ENCODE measurements around the gene C2CD4A. TPM values are rescaled to one million over a fixed set of nuclear protein-coding genes. Genes with fewer than 3 reads are reported as not detected.

The C2CD4A gene
- total RNA-seq, 2 donors from 2014 or later: not detected

DNA sequence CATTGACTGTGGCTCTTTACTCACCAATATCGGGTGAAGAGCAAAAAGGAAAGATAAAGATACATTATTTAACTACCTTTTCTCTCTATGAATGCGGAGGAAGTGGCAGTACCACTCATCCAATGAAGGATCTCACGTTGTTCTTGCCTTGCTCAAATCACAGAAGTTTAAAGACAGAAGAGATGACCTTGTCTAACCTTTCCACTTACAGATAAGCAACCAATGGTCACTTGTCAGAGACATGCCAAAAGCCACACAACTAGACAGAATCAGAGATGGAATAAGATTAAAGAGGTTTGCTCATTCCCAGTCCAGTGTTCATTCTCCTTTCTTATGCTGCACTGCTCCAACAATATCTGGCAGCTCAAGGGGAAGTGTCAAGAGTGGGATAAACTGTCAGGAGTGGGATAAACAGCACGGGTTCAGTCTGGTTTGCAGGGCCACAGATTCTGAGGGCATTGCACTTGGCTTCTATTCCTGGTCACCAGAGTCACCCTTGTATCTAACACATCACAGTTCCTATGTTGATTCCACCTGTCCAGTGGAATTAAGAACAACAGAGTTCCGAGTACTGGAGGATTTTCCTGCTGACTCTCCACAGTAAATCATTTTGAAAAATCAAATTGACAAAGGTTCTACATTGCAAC, 13.2 kb upstream of the C2CD4A start:
- H3K9me3 ChIP-seq (ENCODE audit: control insufficient read depth, low read length): no peaks in the 10 kb centered on the region
- H3K27me3 Mint-ChIP-seq (ENCODE audit: insufficient read depth): peaks cover 5% of the 10 kb centered on the region
- no peaks in the 10 kb centered on the region for H3K4me1 ChIP-seq (ENCODE audit: control insufficient read depth, insufficient read depth, low read length)
- H3K36me3 ChIP-seq (ENCODE audit: control insufficient read depth, insufficient read depth, low read length): no peaks in the 10 kb centered on the region
- H3K27ac Mint-ChIP-seq: no peak overlapping the region
- peaks cover 5% of the 10 kb centered on the region for H3K4me1 Mint-ChIP-seq
- H3K27ac ChIP-seq (ENCODE audit: low read depth, low read length): no peak overlapping the region
- H3K4me3 ChIP-seq (ENCODE audit: low read length): no peak overlapping the region
- H3K9ac ChIP-seq (ENCODE audit: extremely low read depth, low read length, poor library complexity, severe bottlenecking): no peak overlapping the region
- TF ChIP-seq CTCF (conservative IDR thresholded peaks at IDR 0.05): no peak
- peaks cover 3% of the 10 kb centered on the region for H3K9me3 Mint-ChIP-seq
- WGBS, 2 experiments (ENCODE audit: insufficient coverage in 1 of 2, insufficient read length in 1 of 2): 61 to 72% methylated on average over 3 to 5 of the region's 5 CpGs
- peaks cover 2% of the 10 kb centered on the region for H3K36me3 Mint-ChIP-seq (ENCODE audit: low read depth)
- H3K27me3 ChIP-seq (ENCODE audit: control insufficient read depth, insufficient read depth, low read length, poor library complexity, severe bottlenecking): peaks cover 30% of the 10 kb centered on the region
- H3K4me3 Mint-ChIP-seq: no peak overlapping the region
- DNase-seq: no peak

- H3K36me3 Mint-ChIP-seq (ENCODE audit: low read depth): no peaks in the 10 kb centered on the region
- no peak overlapping the region for H3K4me3 Mint-ChIP-seq
- Histone ChIP-seq H3K9me3 (ENCODE audit: control insufficient read depth, low read length) (no peaks in the 10 kb centered on the region), H3K4me3 (ENCODE audit: low read length) (no peak overlapping the region), H3K27ac (ENCODE audit: low read depth, low read length) (no peak overlapping the region), H3K27me3 (ENCODE audit: control insufficient read depth, insufficient read depth, low read length, poor library complexity, severe bottlenecking) (peaks cover 30% of the 10 kb centered on the region), H3K4me1 (ENCODE audit: control insufficient read depth, insufficient read depth, low read length) (peaks cover 4% of the 10 kb centered on the region), H3K9ac (ENCODE audit: extremely low read depth, low read length, poor library complexity, severe bottlenecking) (no peak overlapping the region), H3K36me3 (ENCODE audit: control insufficient read depth, insufficient read depth, low read length) (no peaks in the 10 kb centered on the region)
- DNase-seq: no peak
- peaks cover 5% of the 10 kb centered on the region for H3K27me3 Mint-ChIP-seq (ENCODE audit: insufficient read depth)
- TF ChIP-seq CTCF (conservative IDR thresholded peaks at IDR 0.05): no peak
- no peaks in the 10 kb centered on the region for H3K9me3 Mint-ChIP-seq
- WGBS, 2 experiments (ENCODE audit: insufficient coverage in 1 of 2, insufficient read length in 1 of 2): 96 to 100% methylated on average over 3 to 4 of the region's 5 CpGs
- peaks cover 3% of the 10 kb centered on the region for H3K4me1 Mint-ChIP-seq
- no peak overlapping the region for H3K27ac Mint-ChIP-seq
Observed at GRCh38 chr15:62054979-62055378, 11.8 kb upstream of the C2CD4A start.

GRCh38 chr15:62057341-62057980, 9.3 kb upstream of the C2CD4A start:
- Mint-ChIP-seq H3K4me3 (no peak overlapping the region), H3K36me3 (ENCODE audit: low read depth) (no peaks in the 10 kb centered on the region), H3K27me3 (ENCODE audit: insufficient read depth) (peaks cover 21% of the 10 kb centered on the region), H3K4me1 (peaks cover 4% of the 10 kb centered on the region), H3K9me3 (no peaks in the 10 kb centered on the region), H3K27ac (no peak overlapping the region)
- no peak for DNase-seq
- peaks cover 4% of the 10 kb centered on the region for H3K4me1 ChIP-seq (ENCODE audit: control insufficient read depth, insufficient read depth, low read length)
- 89 to 94% methylated on average over 1 to 3 of the region's 4 CpGs for WGBS, 2 experiments (ENCODE audit: insufficient coverage in 1 of 2, insufficient read length in 1 of 2)
- peaks cover 31% of the 10 kb centered on the region for H3K27me3 ChIP-seq (ENCODE audit: control insufficient read depth, insufficient read depth, low read length, poor library complexity, severe bottlenecking)
- H3K4me3 ChIP-seq (ENCODE audit: low read length): no peak overlapping the region
- no peaks in the 10 kb centered on the region for H3K9me3 ChIP-seq (ENCODE audit: control insufficient read depth, low read length)
- TF ChIP-seq CTCF (conservative IDR thresholded peaks at IDR 0.05): no peak
- no peaks in the 10 kb centered on the region for H3K36me3 ChIP-seq (ENCODE audit: control insufficient read depth, insufficient read depth, low read length)
- no peak overlapping the region for H3K9ac ChIP-seq (ENCODE audit: extremely low read depth, low read length, poor library complexity, severe bottlenecking)
- no peak overlapping the region for H3K27ac ChIP-seq (ENCODE audit: low read depth, low read length)
